NCI-H1694 treated with DMSO at 0.1 percent for 48 hours (cell line): ENCODE data around the gene IFT22.
"Not testable (repeated sequence)": the region's sequence is repeated elsewhere in the genome, so short reads cannot be mapped to it uniquely, and the experiment has no call there.

Experiments used
- DNase-seq: peaks from one replicate; lab custom pipeline; 2025; lab: John Stamatoyannopoulos, UW

IFT22 gene

DNA sequence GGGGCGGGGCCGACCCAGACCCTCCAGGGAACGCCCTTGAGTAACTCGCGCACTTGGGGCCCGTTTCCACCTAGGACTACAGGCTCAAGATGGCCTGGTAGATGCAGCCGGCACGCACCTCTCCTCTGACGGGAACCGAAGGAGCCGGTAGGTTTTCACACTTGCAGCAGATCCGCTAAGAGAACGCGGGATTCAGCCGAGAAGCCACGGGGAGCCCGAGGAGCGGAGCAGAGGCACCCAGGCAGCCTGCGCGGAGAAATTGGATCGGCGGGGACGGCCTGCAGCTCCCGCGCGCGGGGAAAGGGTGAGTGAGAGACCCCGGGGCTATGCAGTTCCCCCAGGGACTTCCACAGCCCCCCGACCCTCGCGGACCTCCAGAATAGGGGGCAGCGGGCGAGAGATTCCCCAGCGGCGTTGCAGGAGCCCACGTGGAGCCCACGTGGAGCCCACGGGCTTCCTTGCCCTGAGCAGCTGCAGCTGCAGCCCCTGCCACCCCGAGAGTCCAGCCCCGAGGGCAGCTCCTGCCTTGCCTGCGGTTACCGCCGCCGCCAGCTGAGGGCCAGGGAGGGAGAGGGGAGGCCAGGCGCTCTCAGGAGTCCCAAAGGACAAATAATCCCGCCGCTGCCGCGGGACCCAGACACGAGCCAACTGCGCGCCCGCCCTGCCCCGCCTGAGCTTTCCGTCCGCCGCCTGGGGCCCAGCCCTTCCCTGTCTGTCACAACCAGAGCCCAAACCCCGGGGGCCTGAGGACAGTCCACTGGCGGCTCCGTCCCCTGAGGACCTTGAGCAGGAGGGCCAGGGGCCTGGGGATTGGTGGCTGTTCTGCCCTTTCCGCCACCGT, 13.1 kb downstream of the IFT22 start:
- DNase-seq: no peak

DNA sequence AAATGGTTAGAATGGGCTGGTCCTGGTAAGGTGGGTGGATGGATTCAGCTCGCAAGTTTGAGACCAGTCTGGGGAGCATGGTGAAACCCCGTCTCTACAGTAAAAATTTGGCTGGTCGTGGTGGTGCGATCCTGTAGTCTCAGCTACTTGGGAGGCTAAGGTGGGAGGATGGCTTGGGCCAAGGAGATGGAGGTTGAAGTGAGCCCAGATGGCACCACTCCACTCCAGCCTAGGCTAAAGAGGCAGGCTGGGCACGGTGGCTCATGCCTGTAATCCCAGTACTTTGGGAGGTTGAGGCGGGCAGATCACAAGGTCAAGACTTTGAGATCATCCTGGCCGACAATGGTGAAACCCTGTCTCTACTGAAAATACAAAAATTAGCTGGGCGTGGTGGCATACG, 15.3 kb downstream of the IFT22 start:
- DNase-seq: no peak

DNA sequence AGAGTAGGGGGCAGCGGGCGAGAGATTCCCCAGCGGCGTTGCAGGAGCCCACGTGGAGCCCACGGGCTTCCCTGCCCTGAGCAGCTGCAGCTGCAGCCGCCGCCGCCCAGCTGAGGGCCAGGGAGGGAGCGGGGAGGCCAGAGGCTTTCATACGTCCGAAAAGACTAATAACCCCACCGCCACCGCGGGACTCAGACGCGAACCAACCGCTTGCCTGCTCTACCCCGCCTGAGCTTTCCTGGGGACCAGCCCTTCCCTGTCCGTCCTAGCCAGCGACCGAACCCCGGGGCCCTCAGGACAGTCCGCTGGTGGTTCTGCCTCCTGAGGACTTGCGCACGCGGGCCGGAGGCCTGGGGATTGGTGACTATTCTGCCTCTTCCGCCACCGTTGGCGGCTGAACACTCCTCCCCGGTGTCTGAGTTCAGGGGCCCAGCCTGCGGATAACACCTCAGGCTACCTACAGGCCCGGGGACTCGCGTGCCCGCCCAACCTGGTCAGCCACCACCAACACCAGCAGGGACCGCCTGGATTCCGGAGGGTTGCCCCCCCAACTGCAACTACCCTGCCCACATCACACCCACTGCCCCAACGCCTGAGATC, 18.4 kb downstream of the IFT22 start:
- DNase-seq: no peak

DNA sequence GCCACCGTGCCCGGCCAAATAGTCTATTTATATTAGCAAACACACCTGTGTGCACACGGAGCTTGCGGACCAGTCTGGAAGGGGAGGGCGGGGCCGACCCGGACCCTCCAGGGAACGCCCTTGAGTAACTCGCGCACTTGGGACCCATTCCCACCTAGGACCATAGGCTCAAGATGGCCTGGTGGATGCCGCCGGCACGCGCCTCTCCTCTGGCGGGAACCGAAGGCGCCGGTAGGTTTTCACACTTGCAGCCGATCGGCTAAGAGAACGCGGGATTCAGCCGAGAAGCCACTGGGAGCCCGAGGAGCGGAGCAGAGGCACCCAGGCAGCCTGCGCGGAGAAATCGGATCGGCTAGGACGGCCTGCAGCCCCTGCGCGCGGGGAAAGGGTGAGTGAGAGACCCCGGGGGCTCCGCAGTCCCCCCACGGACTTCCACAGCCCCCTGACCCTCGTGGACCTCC, 18.9 kb downstream of the IFT22 start:
- no peak for DNase-seq

DNA sequence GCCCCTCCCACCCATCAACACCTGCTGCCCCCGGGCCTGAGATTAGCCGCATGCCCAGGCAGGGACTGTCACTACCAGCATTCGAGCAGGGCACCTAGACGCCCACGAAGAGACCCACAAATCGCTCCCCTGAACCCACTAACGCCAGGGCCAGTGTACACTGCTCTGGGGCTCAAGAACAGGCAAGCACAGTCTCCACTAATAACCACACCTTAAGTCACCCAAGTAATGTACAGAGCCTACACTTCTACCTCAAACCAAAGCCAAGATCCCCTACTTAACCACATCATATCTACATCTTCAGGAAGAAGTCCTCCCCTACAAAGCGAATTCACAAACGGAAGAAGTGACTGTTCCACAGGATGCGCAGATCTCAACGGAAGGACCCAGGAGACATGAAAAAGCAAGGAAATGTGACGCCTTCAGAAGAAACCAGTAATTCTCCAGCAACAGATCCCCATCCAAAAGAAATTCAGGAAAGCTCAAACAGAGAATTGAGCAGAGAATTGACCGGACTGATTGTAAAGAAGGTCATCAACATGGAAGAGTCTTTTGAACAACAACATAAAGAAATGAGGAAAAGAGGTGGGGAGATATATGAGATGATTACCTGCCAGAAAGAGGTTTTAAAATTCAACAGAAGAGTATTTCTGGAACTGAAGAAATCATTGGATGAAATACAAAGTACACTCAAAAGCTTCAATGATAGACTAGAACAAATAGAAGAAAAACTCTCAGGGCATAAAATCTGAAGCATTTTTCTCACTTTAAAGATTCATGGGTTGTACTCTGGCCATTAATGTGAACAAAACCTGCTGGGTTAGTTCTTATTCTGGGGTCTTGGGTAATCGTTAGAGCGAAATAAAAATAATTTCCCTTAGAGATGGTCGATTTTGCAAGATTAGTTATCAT, 20.9 kb downstream of the IFT22 start:
- no peak for DNase-seq

DNA sequence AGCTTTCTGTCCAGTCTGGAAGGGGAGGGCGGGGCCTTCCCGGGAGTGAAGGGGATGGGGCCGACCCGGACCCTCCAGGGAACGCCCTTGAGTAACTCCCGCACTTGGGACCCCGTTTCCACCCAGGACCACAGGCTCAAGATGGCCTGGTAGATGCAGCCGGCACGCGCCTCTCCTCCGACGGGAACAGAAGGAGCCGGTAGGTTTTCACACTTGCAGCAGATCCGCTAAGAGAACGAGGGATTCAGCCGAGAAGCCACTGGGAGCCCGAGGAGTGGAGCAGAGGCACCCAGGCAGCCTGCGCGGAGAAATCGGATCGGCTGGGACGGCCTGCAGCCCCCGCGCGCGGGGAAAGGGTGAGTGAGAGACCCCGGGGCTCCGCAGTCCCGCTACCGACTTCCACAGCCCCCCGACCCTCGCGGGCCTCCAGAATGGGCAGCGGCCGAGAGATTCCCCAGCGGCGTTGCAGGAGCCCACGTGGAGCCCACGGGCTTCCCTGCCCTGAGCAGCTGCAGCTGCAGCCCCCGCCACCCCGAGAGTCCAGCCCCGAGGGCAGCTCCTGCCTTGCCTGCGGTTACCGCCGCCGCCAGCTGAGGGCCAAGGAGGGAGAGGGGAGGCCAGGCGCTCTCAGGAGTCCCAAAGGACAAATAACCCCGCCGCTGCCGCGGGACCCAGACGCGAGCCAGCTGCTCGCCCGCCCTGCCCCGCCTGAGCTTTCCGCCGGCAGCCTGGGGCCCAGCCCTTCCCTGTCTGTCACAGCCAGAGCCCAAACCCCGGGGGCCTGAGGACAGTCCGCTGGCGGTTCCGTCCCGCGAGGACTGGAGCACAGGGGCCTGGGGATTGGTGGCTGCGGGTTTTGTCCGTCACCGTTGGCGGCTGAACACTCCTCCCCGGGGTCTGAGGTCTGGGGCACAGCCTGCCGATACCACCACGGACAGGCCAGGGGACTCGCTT, 21.8 kb downstream of the IFT22 start:
- no peak for DNase-seq

DNA sequence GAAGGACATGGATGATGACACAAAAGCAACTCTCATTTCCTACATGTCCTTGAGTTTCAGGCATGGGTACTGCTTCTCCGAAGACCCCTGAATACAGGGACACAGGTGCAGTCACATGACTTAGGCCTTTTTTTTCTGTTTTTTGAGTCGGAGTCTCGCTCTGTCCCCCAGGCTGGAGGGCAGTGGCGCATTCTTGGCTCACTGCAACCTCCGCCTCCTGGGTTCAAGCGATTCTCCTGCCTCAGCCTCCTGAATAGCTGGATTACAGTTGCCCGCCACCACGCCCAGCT, 26.8 kb downstream of the IFT22 start:
- no peak for DNase-seq

DNA sequence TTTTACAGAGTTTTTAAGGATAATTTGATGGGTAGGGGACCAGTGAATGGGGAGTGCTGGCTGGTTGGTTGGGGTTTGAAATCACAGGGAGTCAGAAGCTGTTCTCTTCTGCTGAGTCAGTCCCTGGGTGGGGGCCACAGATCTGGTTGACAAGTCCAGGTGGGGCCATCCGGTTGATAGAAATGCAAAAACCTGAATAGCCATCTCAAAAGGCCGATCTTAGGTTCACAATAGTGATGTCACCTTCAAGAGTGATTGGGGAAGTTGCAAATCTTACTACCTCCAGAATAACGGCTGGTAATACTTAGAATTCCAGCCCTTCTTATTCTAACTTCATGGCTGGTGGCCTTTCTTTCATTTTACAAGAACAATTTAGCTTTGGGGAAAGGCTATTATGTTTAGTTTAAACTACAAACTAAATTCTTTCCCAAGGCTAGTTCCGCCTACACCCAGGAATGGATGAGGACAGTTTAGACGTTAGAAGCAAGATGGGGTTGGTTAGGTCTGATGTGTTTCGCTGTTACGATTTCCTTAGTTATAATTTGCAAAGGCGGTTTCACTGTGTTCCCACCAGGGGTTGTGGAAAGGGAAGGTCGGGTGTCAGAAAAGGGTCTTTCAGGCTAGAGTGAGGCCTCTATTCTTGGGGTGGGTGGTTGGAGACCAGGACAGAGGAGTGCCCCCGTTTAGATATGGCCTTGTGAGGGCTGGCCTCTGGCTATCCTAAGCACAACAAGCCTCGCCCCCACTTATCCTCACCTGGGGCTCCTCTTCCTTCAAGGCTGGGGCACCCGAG, 27.4 kb downstream of the IFT22 start:
- DNase-seq: no peak

DNA sequence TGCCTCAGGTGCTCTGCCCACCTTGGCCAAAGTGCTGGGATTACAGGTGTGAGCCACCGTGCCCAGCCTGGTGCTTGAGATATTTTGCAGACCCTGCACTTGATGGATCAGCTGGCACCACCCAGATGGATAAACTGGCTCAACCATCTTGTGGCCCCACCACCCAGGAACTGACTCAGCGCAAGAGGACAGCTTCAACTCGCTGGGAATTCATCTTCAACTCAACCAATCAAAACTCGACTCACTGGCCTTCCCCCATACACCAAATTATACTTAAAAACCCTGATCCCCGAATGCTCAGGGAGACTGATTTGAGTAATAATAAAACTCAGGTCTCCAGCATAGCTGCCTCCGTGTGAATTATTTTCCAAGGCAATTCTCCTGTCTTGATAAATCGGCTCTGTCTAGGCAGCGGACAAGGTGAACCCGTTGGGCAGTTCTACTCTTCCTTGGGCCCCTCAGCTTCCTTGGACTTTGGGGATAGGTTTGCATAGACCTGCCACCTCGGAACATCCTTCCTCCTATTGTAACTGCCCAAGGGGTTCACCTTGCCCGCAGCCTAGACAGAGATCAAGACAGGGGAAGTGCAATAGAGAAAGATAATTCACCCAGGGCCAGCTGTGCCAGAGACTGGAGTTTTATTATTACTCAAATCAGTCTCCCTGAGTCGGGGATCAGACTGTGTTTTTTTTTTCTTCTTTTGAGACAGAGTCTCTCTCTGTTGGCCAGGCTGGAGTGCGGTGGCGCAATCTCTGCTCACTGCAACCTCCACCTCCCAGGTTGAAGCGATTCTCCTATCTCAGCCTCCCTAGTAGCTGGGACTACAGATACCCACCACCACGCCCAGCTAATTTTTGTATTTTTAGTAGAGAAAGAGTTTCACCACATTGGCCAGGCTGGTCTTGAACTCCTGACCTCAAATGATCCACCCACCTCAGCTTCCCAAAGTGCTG, 28.3 kb downstream of the IFT22 start:
- not testable (repeated sequence) for DNase-seq

DNA sequence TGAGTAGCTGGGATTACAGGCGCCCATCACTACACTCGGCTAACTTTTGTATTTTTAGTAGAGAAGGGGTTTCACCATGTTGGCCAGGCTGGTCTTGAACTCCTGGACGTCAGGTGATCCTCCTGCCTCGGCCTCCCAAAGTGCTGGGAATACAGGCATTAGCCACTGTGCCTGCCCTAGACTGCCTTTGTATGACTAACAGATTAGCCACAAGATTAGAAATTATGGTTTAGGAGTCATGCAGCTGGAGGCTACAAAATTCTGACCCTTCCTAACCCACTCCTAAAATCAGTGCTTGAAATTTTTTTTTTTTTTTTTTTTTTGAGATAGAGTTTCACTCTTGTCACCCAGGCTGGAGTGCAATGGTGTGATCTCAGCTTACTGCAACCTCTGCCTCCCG, 29.0 kb downstream of the IFT22 start:
- not testable (repeated sequence) for DNase-seq

DNA sequence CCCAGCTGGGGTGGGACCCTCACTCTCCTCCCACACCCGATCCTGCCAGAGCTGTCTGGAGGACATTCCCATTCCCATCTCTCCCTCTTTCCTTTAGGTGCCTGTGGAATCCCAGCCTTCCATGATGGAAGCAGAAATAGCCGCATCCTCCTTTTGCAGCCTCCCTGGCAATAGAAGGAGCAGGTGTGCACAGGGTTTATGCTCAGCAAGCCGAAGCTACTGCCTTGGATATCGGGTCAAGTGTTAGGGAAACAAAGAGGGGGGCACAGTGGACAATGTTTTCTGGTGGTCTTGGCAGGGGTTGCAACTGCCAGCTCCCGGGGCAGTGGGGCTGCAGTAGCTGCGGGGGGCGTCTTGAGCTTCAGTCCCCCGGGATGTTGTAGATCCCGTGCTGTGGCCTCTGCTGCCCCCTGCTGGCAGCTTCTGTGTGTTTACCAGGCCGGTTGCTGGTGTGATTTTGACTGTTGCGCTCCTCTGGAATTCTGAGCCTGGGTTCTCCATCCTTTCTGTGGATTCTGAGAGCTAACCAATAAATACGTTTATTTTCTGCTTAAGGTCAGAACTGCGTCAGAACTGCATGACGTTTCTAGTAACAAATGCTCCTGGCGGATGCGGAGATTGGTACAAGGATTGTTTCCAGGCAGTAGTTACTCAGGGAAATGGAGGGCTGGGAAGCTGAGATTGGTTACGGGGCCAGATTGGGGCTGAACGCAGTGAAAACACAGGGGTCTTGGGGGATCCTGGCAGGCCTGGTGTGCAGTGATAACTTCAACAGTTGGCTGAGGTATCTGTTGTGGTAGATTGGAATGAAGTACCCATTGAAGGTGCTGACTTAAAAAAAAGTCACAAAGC, 31.2 kb downstream of the IFT22 start:
- peak; percentile 8 for DNase-seq

DNA sequence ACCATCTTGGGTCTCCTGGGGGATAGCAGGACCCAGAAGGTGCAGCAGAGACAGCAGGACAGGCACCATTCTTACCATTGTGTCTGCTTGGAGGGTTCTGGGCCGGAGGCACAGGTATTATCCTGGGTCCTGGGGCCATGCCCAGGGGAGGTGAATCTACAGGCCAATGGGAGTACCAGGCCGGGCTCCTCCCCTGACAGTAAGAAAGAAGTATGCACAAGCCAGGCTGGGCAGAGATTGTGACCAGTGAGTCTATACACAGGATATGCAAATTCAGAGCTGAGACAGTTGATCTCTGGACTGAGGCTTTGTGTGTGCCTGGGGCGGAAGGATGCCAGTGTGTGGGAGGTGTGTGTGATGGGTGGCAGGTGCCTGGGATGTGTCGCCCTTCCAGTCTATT, 31.9 kb downstream of the IFT22 start:
- not testable (repeated sequence) for DNase-seq

DNA sequence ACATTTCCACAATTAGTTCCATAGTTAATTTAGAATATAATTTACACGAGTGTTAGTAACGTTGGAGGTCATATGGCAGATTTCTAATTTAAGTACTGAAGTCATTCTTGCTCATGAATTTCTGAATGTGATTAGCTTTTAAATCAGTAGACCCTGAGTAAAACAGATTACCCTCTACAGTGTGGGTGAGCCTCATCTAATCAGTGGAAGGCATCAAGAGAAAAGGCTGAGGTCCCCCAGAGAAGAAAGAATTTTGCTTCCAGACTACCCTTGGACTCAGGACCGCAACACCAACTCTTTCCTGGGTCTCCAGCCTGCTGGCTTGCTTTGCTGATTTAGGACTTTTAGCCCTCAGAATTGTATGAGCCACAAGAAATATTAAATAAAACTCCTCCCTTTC, 33.2 kb downstream of the IFT22 start:
- DNase-seq: no peak

DNA sequence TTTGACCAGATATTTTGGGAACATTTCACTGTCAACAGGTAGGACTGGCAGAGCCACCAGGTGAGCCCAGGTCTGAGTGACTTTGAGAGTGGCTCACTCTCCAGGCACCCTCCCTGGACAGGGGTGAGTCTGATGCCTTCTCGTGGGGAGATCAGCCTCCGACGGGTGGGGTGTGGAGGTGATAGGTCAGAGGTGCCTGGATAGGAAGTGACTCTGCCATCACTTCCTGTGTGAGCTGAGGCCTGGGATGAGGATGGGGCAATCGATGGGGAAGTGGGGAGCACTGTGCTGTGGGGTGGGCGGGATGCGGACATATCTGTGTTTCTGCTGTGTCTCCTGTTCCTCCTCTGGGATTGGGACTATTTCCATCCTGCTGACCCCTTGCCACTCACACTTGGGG, 34.6 kb downstream of the IFT22 start:
- DNase-seq: no peak

DNA sequence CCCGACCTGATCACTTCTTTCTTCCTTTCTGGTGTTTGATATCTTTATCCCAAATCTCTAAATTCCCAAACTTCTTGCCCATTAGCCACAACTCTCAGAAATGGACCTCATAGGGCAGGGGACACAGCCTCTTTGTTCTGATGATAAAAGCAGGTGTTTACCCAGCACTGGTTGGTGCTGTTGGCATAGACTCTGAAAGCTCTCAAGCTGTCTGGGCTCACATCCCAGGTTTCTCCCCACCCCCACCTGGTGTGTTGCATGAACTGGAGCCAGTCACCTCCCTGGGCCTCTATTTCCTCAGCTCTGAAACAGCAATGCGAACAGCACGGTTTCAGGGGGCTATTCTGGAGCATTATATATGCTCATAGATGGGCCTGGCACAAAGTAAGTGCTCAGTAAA, 35.7 kb downstream of the IFT22 start:
- not testable (repeated sequence) for DNase-seq

DNA sequence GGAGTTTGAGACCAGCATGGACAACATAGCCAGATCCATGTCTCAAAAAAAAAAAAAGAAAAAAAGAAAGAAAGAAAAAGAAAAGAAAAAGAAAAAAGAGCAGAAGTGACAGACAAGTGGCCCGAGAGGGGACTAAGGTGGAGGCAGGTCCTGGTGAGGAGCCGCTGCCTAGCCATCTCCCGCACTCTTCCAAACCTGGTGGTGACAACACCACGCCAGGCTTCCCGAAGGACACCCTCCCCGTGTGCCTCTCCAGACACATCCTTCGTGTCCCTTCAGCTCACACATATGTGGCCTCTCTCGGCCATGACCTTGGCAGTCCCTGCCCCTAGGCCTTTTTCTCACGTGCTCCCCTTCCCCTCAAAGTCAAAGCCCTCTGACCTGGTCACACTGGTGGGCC, 36.4 kb downstream of the IFT22 start:
- no peak for DNase-seq

DNA sequence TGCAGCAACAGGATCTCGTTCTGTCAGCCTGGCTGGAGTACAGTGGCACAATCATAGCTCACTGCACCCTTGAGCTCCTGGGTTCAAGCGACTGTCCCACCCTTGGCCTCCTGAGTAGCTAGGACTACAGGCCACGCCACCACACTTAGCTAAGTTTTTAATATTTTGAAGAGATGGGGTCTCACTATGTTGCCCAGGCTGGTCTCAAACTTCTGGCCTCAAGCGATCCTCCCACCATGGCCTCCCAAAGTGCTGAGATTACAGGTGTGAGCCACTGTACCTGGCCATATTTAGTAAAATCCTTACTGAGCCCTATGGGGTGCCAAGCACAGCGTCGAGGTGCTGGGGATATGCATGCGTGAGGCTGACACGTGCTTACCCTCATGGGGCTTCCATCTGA, 40.7 kb downstream of the IFT22 start:
- DNase-seq: not testable (repeated sequence)

DNA sequence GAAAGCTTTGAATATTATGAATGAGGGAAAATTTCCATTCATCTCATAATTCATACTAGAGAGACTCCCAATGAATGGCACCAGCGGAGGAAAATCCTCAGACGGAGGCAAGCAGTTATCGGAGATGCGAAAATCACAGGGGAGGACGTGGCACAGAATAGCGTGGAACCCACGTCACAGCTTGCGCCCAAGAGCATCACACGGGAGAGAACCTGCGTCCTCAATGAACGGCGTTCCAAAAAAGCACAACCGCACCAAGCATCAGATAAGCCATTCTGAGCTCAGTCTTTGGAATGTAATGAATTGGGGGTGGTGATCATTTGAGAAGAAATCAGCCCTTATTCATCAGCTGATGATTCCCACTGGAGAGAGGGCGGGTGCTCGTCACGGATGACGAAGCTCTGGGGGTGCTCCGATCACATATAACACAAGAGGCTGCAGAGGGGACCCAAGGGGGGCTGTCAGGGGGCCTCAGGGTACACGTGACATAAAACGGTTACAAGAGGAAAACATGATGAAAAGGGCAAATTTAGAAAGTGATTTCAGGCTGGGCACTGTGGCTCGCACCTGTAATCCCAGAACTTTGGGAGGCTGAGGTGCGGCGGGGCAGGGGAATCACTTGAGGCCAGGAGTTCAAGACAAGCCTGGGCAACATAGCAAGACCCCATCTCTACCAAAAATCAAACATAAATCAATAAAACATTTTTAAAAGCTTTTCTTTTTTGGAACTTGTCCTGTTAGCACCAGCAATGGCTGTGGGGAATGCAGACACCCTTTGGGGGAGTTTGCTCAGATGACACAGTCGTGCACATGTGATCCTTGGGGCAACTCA, 42.9 kb downstream of the IFT22 start:
- DNase-seq: no peak
